A549 (cell line): ENCODE results near the gene PHC2. TPM values are rescaled to one million over a fixed set of nuclear protein-coding genes. Genes with fewer than 3 reads are reported as not detected.

Experiments
- ATAC-seq, 2 experiments: fragments of 200-7000 bp in 1 of 2; fragments of >200 bp in 1 of 2; cut with Nextera tagmentation in 1 of 2; cut with Tn5 transposase in 1 of 2; 3 replicates each; pipeline versions ENCODE4 v1.8.0 to v1.9.1; 2018 to 2020; ENCODE audit warnings: mild to moderate bottlenecking in 1 of 2, moderate library complexity in 1 of 2
- CTCF ChIA-PET: fragments of 300-600 bp; sonication (Branson Sonifier 250); formaldehyde crosslinking; extraction: SDS; loops from one replicate; lab custom pipeline; 2021; ENCODE audit warnings: antibody characterized with exemption, inconsistent platforms; lab: Yijun Ruan, JAX
- POLR2A ChIA-PET: fragments of 350-600 bp; formaldehyde crosslinking; extraction: SDS; loops from one replicate; lab custom pipeline; 2021; ENCODE audit warnings: antibody characterized with exemption, inconsistent platforms; lab: Yijun Ruan, JAX
- DNase-seq, 2 experiments: peaks; one replicate each; pipeline versions ENCODE4 v3.0.0 to v3.0.0-alpha.2; 2011 to 2016; ENCODE audit warnings: low read depth in 1 of 2, low spot score in 1 of 2
- FAIRE-seq: peaks from 2 replicates; lab custom pipeline; 2011; peaks lifted over from hg19 to GRCh38; lab: Jason Lieb, UNC
- H3K27ac ChIP-seq, 2 experiments: fragments of >200 bp; sonication (Bioruptor Twin); formaldehyde crosslinking; 3 replicates each; pipeline ENCODE4 v1.5.1; 2016 to 2017
- H3K4me1 ChIP-seq: fragments of >200 bp; sonication (Bioruptor Twin); formaldehyde crosslinking; 3 replicates; pipeline ENCODE4 v1.6.1; 2016
- H3K4me2 ChIP-seq: fragments of >200 bp; sonication (Bioruptor Twin); formaldehyde crosslinking; 3 replicates; pipeline ENCODE4 v1.6.1; 2016
- H3K4me3 ChIP-seq: fragments of >200 bp; sonication (Bioruptor Twin); formaldehyde crosslinking; 3 replicates; pipeline ENCODE4 v1.5.1; 2016
- H3K9me3 ChIP-seq: fragments of >200 bp; sonication (Bioruptor Twin); formaldehyde crosslinking; 3 replicates; pipeline ENCODE4 v1.6.1; 2016
- CHD4 ChIP-seq: fragments of 200-600 bp; sonication (generic); IDR thresholded peaks from 2 replicates; pipeline ENCODE4 v1.6.1; 2016; ENCODE audit warnings: antibody characterized with exemption, mild to moderate bottlenecking, borderline replicate concordance
- CTCF ChIP-seq: fragments of >200 bp; sonication (Bioruptor Twin); formaldehyde crosslinking; IDR thresholded peaks from 3 replicates; pipeline ENCODE4 v1.5.1; 2016
- EHMT2 ChIP-seq: fragments of 200-600 bp; sonication (generic); IDR thresholded peaks from 2 replicates; pipeline ENCODE4 v1.6.1; 2016; ENCODE audit warnings: antibody characterized with exemption, low read depth, mild to moderate bottlenecking, moderate library complexity
- ELK1 ChIP-seq: fragments of 150-350 bp; IDR thresholded peaks from 2 replicates; pipeline ENCODE4 v1.6.1; 2014; ENCODE audit warnings: low read depth, mild to moderate bottlenecking, low read length
- FOSB ChIP-seq: fragments of 250-450 bp; sonication (Bioruptor Pico); IDR thresholded peaks from 2 replicates; pipeline ENCODE4 v1.5.0; 2020; ENCODE audit warnings: mild to moderate bottlenecking, moderate library complexity
- FOXS1 ChIP-seq: fragments of 250-450 bp; sonication (Bioruptor Pico); IDR thresholded peaks from 2 replicates; pipeline ENCODE4 v1.5.0; 2020; ENCODE audit warnings: mild to moderate bottlenecking, moderate library complexity
- HMGXB4 ChIP-seq: fragments of 250-450 bp; sonication (Bioruptor Pico); IDR thresholded peaks from 2 replicates; pipeline ENCODE4 v1.5.0; 2021; ENCODE audit warnings: mild to moderate bottlenecking, moderate library complexity, borderline replicate concordance
- MAX ChIP-seq: IDR thresholded peaks from 2 replicates; pipeline ENCODE4 v1.6.1; 2012
- NFE2L2 ChIP-seq: fragments of 150-350 bp; conservative IDR thresholded peaks from 2 replicates; pipeline ENCODE4 v1.6.1; 2014; ENCODE audit warnings: low read length
- PBX3 ChIP-seq: IDR thresholded peaks from 2 replicates; pipeline ENCODE4 v1.6.1; 2012
- RAD21 ChIP-seq, 2 experiments: fragments of >200 bp in 1 of 2; sonication (Bioruptor Twin) in 1 of 2; formaldehyde crosslinking in 1 of 2; IDR thresholded peaks in 1 of 2; conservative IDR thresholded peaks in 1 of 2; 2 replicates in 1 of 2; 3 replicates in 1 of 2; pipeline ENCODE4 v1.6.1; 2012 to 2018; ENCODE audit warnings: inconsistent platforms in 1 of 2
- REST ChIP-seq: fragments of 200-600 bp; sonication (generic); IDR thresholded peaks from 2 replicates; pipeline ENCODE4 v1.6.1; 2016; ENCODE audit warnings: antibody characterized with exemption, mild to moderate bottlenecking, moderate library complexity
- RFX5 ChIP-seq: fragments of 450-650 bp; IDR thresholded peaks from 2 replicates; pipeline ENCODE4 v1.7.1; 2014; ENCODE audit warnings: antibody characterized with exemption, mild to moderate bottlenecking, moderate library complexity
- TFCP2L1 ChIP-seq: fragments of 250-450 bp; sonication (Bioruptor Pico); IDR thresholded peaks from 2 replicates; pipeline ENCODE4 v1.5.0; 2021; ENCODE audit warnings: mild to moderate bottlenecking
- ZSCAN20 ChIP-seq: fragments of 250-450 bp; sonication (Bioruptor Pico); IDR thresholded peaks from 2 replicates; pipeline ENCODE4 v1.8.0; 2022; ENCODE audit warnings: mild to moderate bottlenecking, moderate library complexity
- WGBS: methylation state at CpG from one replicate; pipeline ENCODE4 v1.1.6; 2017; ENCODE audit errors: missing lambda C conversion rate; 5-methylcytosine and 5-hydroxymethylcytosine counted together
- polyA plus RNA-seq, 4 experiments: library from polyadenylated mRNA; depleted of rRNA in 3 of 4; stranded (reverse); fragments of >200 nt; fragmentation: RNase III in 1 of 4; extraction: RNeasy Plus Mini Kit Qiagen cat#74134 plus additional on column Dnase treatment in 1 of 4; gene quantifications; 2 replicates in 3 of 4; 3 replicates in 1 of 4; pipeline ENCODE4 v1.2.3, GENCODE V29; 2011 to 2017

The PHC2 gene
- polyA plus RNA-seq, 2 of the 4 experiments (the other 2 are of a cell fraction): 29.9 to 33.2 TPM

GRCh38 chr1:33358795-33359503, 71.9 kb downstream of the PHC2 start:
- Histone ChIP-seq H3K4me1 (no peaks in the 10 kb centered on the region), H3K27ac (no peak overlapping the region), H3K9me3 (no peaks in the 10 kb centered on the region), H3K4me3 (no peak overlapping the region), H3K4me2 (no peak overlapping the region)
- ChIA-PET POLR2A (no interaction called here), CTCF (interaction anchor here (1.7 kb wide), 2 partner anchors 9 to 64 kb away, joined by 4 to 7 read pairs; no protein-coding TSS in a partner anchor)
- no peak for FAIRE-seq
- 83% methylated on average over 3 of the region's 3 CpGs for WGBS
- no peak for ATAC-seq
- DNase-seq: no peak
- TF ChIP-seq RFX5 (no peak), REST (no peak), HMGXB4 (no peak), CTCF (no peak), EHMT2 (no peak), ELK1 (no peak), FOXS1 (CRISPR knock-in tag) (no peak), RAD21 (conservative IDR thresholded peaks at IDR 0.05 in 1 of 2, IDR thresholded peaks at IDR 0.05 in 1 of 2) (no peak), NFE2L2 (no peak), ZSCAN20 (CRISPR knock-in tag) (no peak), MAX (no peak), CHD4 (no peak), FOSB (CRISPR knock-in tag) (no peak), PBX3 (no peak), TFCP2L1 (CRISPR knock-in tag) (no peak)
- TF ChIP-seq, all 56 proteins: peak for 0
